B cell (primary cell): ENCODE measurements around the gene MTHFR. TPM values are rescaled to one million over a fixed set of nuclear protein-coding genes. Genes with fewer than 3 reads are reported as not detected.

Source experiments
- ATAC-seq: fragments of 200-7000 bp; cut with Tn5 transposase; one replicate; pipeline ENCODE4 v1.10.0; 2021; ENCODE audit warnings: low read depth, mild to moderate bottlenecking, moderate number of reproducible peaks, moderate library complexity
- CTCF ChIA-PET: fragments of 350-600 bp; sonication (Branson Sonifier 250); formaldehyde crosslinking; loops from one replicate; lab custom pipeline; 2021; ENCODE audit warnings: antibody characterized with exemption, inconsistent platforms; lab: Charles Lee
- POLR2A ChIA-PET: fragments of 350-600 bp; sonication (Branson Sonifier 250); formaldehyde crosslinking; loops from one replicate; lab custom pipeline; 2021; ENCODE audit warnings: antibody characterized with exemption; lab: Charles Lee
- DNase-seq: peaks from one replicate; pipeline ENCODE4 v3.0.0; 2013
- H2AFZ ChIP-seq: 2 replicates; pipeline ENCODE4 v1.6.1; 2012; ENCODE audit warnings: mild to moderate bottlenecking, low read depth, low read length; ENCODE audit not compliant: insufficient read depth, poor library complexity, severe bottlenecking
- H3K27ac ChIP-seq, 2 donors: 1 replicate in 1 of 2; 2 replicates in 1 of 2; pipeline ENCODE4 v1.5.1; 2012 to 2013; ENCODE audit warnings: low read length in 2 of 2, mild to moderate bottlenecking in 2 of 2, moderate library complexity in 1 of 2
- H3K27me3 ChIP-seq, 4 experiments: fragments of 200-600 bp in 1 of 4; sonication (generic) in 1 of 4; replicated peaks in 1 of 4; 1 replicate in 2 of 4; 2 replicates in 2 of 4; pipeline versions ENCODE4 v1.6.1 to v1.7.0; 2013 to 2016; ENCODE audit warnings: low read length in 3 of 4, mild to moderate bottlenecking in 2 of 4, mixed read lengths in 1 of 4, moderate library complexity in 1 of 4; ENCODE audit not compliant: insufficient read depth in 4 of 4, control insufficient read depth in 3 of 4; ENCODE audit errors: control extremely low read depth in 1 of 4
- H3K36me3 ChIP-seq, 2 experiments: replicated peaks in 1 of 2; 1 replicate in 1 of 2; 2 replicates in 1 of 2; pipeline versions ENCODE4 v1.6.1 to v1.7.1; 2013; ENCODE audit warnings: low read length in 1 of 2; ENCODE audit not compliant: insufficient read depth in 2 of 2, control insufficient read depth in 1 of 2; ENCODE audit errors: control extremely low read depth in 1 of 2, extremely low read depth in 1 of 2
- H3K4me1 ChIP-seq, 2 donors: fragments of 200-600 bp in 1 of 2; sonication (generic) in 1 of 2; 1 replicate in 1 of 2; 2 replicates in 1 of 2; pipeline versions ENCODE4 v1.5.1 to v1.6.1; 2013 to 2017; ENCODE audit warnings: low read length in 2 of 2; ENCODE audit not compliant: control insufficient read depth in 2 of 2, insufficient read depth in 2 of 2
- H3K4me2 ChIP-seq: replicated peaks from 2 replicates; pipeline ENCODE3; 2012; ENCODE audit warnings: mild to moderate bottlenecking, low read depth, low read length; ENCODE audit not compliant: poor library complexity, severe bottlenecking
- H3K4me3 ChIP-seq, 5 experiments: fragments of 200-600 bp in 1 of 5; sonication (generic) in 1 of 5; 1 replicate in 3 of 5; 2 replicates in 2 of 5; pipeline versions ENCODE4 v1.5.1 to v1.7.0; 2011 to 2016; ENCODE audit warnings: low read length in 4 of 5, mild to moderate bottlenecking in 4 of 5, low read depth in 2 of 5, control low read depth in 1 of 5, moderate library complexity in 1 of 5; ENCODE audit not compliant: insufficient read depth in 1 of 5; ENCODE audit errors: control extremely low read depth in 1 of 5, extremely low read depth in 1 of 5
- H3K79me2 ChIP-seq: fragments of 200-600 bp; sonication (generic); one replicate; pipeline ENCODE4 v1.6.0; 2016; ENCODE audit warnings: low read length; ENCODE audit not compliant: control insufficient read depth, insufficient read depth
- H3K9ac ChIP-seq: fragments of 200-600 bp; sonication (generic); 2 replicates; pipeline ENCODE4 v1.6.1; 2017; ENCODE audit warnings: mild to moderate bottlenecking, low read length, moderate library complexity
- H3K9me3 ChIP-seq, 3 donors: one replicate each; pipeline versions ENCODE4 v1.6.1 to v1.7.1; 2013; ENCODE audit warnings: low read length in 2 of 3; ENCODE audit not compliant: control insufficient read depth in 2 of 3, insufficient read depth in 1 of 3; ENCODE audit errors: control extremely low read depth in 1 of 3
- H4K20me1 ChIP-seq: 2 replicates; pipeline ENCODE4 v1.6.0; 2012; ENCODE audit warnings: mild to moderate bottlenecking, low read length; ENCODE audit not compliant: insufficient read depth, control insufficient read depth, poor library complexity, severe bottlenecking
- H3K27ac Mint-ChIP-seq: one replicate; pipeline ENCODE4 v1.8.0; 2021; ENCODE audit warnings: mixed read lengths
- H3K27me3 Mint-ChIP-seq: one replicate; pipeline ENCODE4 v1.8.0; 2021; ENCODE audit warnings: mixed read lengths
- H3K4me1 Mint-ChIP-seq: one replicate; pipeline ENCODE4 v1.8.0; 2021; ENCODE audit warnings: mixed read lengths
- H3K4me3 Mint-ChIP-seq: one replicate; pipeline ENCODE4 v1.8.0; 2021; ENCODE audit warnings: mixed read lengths
- H3K9me3 Mint-ChIP-seq: one replicate; pipeline ENCODE4 v1.8.0; 2022; ENCODE audit warnings: mixed read lengths; ENCODE audit not compliant: insufficient read depth
- CTCF ChIP-seq: fragments of 200-600 bp; IDR thresholded peaks from one replicate; pipeline ENCODE4 v1.8.0; 2022; ENCODE audit warnings: antibody characterized with exemption, mild to moderate bottlenecking
- EZH2 ChIP-seq: IDR thresholded peaks from 2 replicates; pipeline ENCODE4 v1.6.1; 2012; ENCODE audit warnings: borderline replicate concordance, low read depth, mild to moderate bottlenecking, moderate library complexity, low read length; ENCODE audit not compliant: insufficient read depth, poor library complexity, severe bottlenecking
- WGBS: methylation state at CpG from one replicate; pipeline ENCODE4 v1.1.5; 2013; ENCODE audit warnings: missing lambda C conversion rate; ENCODE audit not compliant: insufficient coverage; 5-methylcytosine and 5-hydroxymethylcytosine counted together
- intact Hi-C: fragments of 100-400 bp; cut with micrococcal nuclease; formaldehyde crosslinking; loops from one replicate; pipeline ENCODE4 v1.10.0; 2022
- polyA plus RNA-seq: library from polyadenylated mRNA; depleted of rRNA; stranded (reverse); fragments of >200 nt; gene quantifications from 2 replicates; pipeline ENCODE4 v1.2.3, GENCODE V29; 2012
- total RNA-seq, 2 donors: library from RNA; stranded (reverse); fragments of 120-200 nt in 1 of 2; gene quantifications; 1 replicate in 1 of 2; 2 replicates in 1 of 2; pipeline versions ENCODE4 v1.2.3 to v1.2.4, GENCODE V29; 2013 to 2022

The MTHFR gene
- total and polyA plus RNA-seq, 2 donors (not counting 1 experiment from before 2014, with no cell fraction given), result 35.8 to 114 TPM

DNA sequence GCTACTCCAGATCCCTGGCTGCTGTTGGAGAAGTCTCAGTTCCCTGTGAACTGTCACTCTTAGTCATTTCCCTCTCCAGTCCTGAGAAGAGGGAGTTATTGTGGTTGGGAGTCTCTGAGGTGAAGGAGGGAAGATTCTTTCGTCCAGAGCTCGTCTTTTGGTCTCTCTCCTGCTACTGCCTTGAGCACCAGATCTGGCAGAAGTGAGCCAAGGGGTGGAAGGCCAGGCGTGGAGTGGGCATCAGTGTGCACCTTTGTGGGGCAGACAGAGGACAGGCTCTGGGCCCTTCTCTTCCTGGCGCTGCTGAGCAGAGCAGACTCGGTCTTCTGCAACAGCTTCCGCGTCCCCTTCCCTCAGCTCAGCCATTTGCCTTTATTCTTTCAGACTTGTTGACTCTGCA, 19.4 kb upstream of the MTHFR start:
- TF ChIP-seq EZH2 (no peak), CTCF (no peak)
- no peak for DNase-seq
- no peaks in the 10 kb centered on the region for H3K9me3 ChIP-seq
- no peaks in the 10 kb centered on the region for H3K27me3 ChIP-seq
- H3K27ac ChIP-seq, result no peak overlapping the region
- no peak for ATAC-seq
- Mint-ChIP-seq H3K27me3 (no peaks in the 10 kb centered on the region), H3K27ac (no peak overlapping the region), H3K4me3 (no peak overlapping the region), H3K4me1 (no peaks in the 10 kb centered on the region), H3K9me3 (no peaks in the 10 kb centered on the region)
- no peaks in the 10 kb centered on the region for H4K20me1 ChIP-seq
- no peak overlapping the region for H2AFZ ChIP-seq
- H3K36me3 ChIP-seq, result peaks cover 25 to 78% of the 10 kb centered on the region in 2 experiments
- WGBS, result 98% methylated on average over 7 of the region's 7 CpGs
- intact Hi-C loops, result no loop called here
- ChIA-PET CTCF (no interaction called here), POLR2A (no interaction called here)
- H3K79me2 ChIP-seq, result peaks cover 9% of the 10 kb centered on the region
- H3K4me2 ChIP-seq, result no peak overlapping the region
- H3K9ac ChIP-seq, result no peak overlapping the region
- H3K4me1 ChIP-seq, result no peaks in the 10 kb centered on the region
- no peak overlapping the region for H3K4me3 ChIP-seq

DNA sequence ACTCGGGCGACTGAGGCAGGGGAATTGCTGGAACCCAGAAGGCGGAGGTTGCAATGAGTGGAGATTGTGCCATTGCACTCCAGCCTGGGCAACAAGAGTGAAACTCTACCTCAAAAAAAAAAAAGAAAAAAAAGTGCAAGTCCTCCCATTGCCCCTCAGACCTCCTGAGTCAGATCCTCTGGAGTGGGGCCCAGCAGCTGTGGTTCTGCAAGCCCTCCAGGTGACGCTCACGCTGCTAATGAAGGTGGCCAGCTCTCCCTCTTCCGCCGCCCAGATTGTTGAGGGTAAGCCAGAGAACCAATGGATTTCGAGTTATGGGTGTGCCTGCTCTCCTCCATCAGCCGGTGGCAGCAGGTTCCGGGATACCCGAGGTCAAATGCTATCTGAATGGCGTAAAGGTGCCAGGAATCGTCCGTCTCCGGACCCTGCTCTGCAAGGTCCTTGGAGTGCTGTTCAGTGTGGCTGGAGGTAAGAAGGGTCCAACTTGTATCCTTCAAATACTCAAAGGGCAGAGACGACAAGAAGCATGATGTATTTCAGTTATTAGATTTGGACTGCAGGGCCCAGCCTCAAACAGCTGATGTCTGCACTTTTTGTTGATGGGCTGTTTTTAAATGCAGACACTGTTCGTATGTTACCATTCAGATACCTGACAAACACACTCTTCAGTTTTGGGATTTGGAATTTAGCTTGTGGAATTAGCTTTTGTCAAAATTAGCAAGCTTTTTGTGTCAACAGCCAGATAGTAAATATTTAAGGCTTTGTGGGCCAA, 17.8 kb upstream of the MTHFR start:
- H3K36me3 ChIP-seq, result peaks cover 31 to 78% of the 10 kb centered on the region in 2 experiments
- no peak for ATAC-seq
- H3K4me1 ChIP-seq, result no peaks in the 10 kb centered on the region
- H2AFZ ChIP-seq, result no peak overlapping the region
- CTCF ChIA-PET, result interaction anchor here (0.6 to 1.4 kb wide), 3 partner anchors 15 to 38 kb away, joined by 3 read pairs; partner anchors contain the start of gene NPPA
- intact Hi-C loops, result no loop called here
- Mint-ChIP-seq H3K4me3 (no peak overlapping the region), H3K27me3 (no peaks in the 10 kb centered on the region), H3K9me3 (no peaks in the 10 kb centered on the region), H3K4me1 (no peaks in the 10 kb centered on the region), H3K27ac (no peak overlapping the region)
- no peaks in the 10 kb centered on the region for H3K9me3 ChIP-seq
- H3K27ac ChIP-seq, result no peak overlapping the region
- H4K20me1 ChIP-seq, result no peaks in the 10 kb centered on the region
- TF ChIP-seq CTCF, result no peak
- TF ChIP-seq EZH2, result no peak
- peaks cover 13% of the 10 kb centered on the region for H3K79me2 ChIP-seq
- WGBS, result 97% methylated on average over 9 of the region's 17 CpGs
- no peak overlapping the region for H3K4me3 ChIP-seq
- no peak overlapping the region for H3K4me2 ChIP-seq
- H3K9ac ChIP-seq, result no peak overlapping the region
- H3K27me3 ChIP-seq, result no peaks in the 10 kb centered on the region
- DNase-seq, result no peak
- POLR2A ChIA-PET, result no interaction called here
